Activated CD4-positive, alpha-beta memory T cell treated with anti-CD3 and anti-CD28 coated beads, Interleukin-2, amount 10 ng/mL, durations not matched to agents 7 days and 5 days (primary cell): ENCODE measurements around the gene STIMATE. TPM values are rescaled to one million over a fixed set of nuclear protein-coding genes. Genes with fewer than 3 reads are reported as not detected.

Experiments used
- CTCF ChIA-PET: fragments of 350-600 bp; sonication (Branson Sonifier 250); formaldehyde crosslinking; loops from one replicate; lab custom pipeline; 2021; ENCODE audit warnings: antibody characterized with exemption, inconsistent platforms; lab: Charles Lee
- POLR2A ChIA-PET: fragments of 350-600 bp; sonication (Branson Sonifier 250); formaldehyde crosslinking; loops from one replicate; lab custom pipeline; 2021; ENCODE audit warnings: antibody characterized with exemption; lab: Charles Lee
- DNase-seq: peaks from one replicate; pipeline ENCODE4 v3.0.0-alpha.2; 2020
- H3K27ac Mint-ChIP-seq: one replicate; pipeline ENCODE4 v1.8.0; 2021; ENCODE audit warnings: mild to moderate bottlenecking, mixed read lengths
- H3K27me3 Mint-ChIP-seq: one replicate; pipeline ENCODE4 v1.8.0; 2021; ENCODE audit warnings: mixed read lengths
- H3K36me3 Mint-ChIP-seq: one replicate; pipeline ENCODE4 v1.8.0; 2021; ENCODE audit warnings: low read depth, mixed read lengths
- H3K4me1 Mint-ChIP-seq: one replicate; pipeline ENCODE4 v1.8.0; 2021; ENCODE audit warnings: mixed read lengths
- H3K4me3 Mint-ChIP-seq: one replicate; pipeline ENCODE4 v1.8.0; 2021; ENCODE audit warnings: mild to moderate bottlenecking, mixed read lengths
- H3K9me3 Mint-ChIP-seq: one replicate; pipeline ENCODE4 v1.8.0; 2021; ENCODE audit warnings: mixed read lengths
- total RNA-seq, 2 experiments: library from RNA; stranded (reverse); gene quantifications; one replicate each; pipeline ENCODE4 v1.2.3, GENCODE V29; 2021

STIMATE gene
- total RNA-seq, 2 experiments from 2014 or later = 31.9 to 34.7 TPM

GRCh38 chr3:52822363-52822762 is 75.0 kb downstream of the STIMATE start:
- Mint-ChIP-seq H3K27me3 (no peaks in the 10 kb centered on the region), H3K4me3 (no peak overlapping the region), H3K9me3 (no peaks in the 10 kb centered on the region), H3K4me1 (no peaks in the 10 kb centered on the region), H3K36me3 (no peaks in the 10 kb centered on the region), H3K27ac (no peak overlapping the region)
- no peak for DNase-seq
- ChIA-PET CTCF (interaction anchor here (1.0 to 2.5 kb wide), 2 partner anchors 15 to 26 kb away, joined by 3 to 13 read pairs; no protein-coding TSS in a partner anchor), POLR2A (interaction anchor here (2.6 kb wide), 1 partner anchor 16 kb away, joined by 10 read pairs; no protein-coding TSS in a partner anchor)

DNA sequence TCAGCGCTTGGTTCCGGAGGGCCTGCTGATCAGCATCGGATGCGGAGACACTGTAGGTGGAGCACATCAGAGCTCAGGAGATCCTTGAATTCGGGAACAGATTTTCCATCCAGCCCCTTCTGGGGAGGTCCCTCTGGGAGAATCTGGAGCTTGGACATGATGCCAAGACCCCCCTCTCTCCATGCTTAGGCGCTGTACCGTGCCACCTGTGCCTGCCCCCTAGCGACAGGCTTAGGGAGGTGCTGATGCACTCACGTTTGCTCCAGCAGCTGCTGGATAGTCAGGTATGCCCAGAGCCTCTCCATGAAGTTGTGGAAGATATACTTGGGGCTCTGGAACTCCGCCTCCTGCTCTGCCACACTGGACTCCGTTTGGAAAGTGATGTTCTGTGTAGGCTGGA is 76.6 kb downstream of the STIMATE start:
- Mint-ChIP-seq H3K27me3 (no peaks in the 10 kb centered on the region), H3K4me3 (no peak overlapping the region), H3K27ac (no peak overlapping the region), H3K4me1 (no peaks in the 10 kb centered on the region), H3K9me3 (no peaks in the 10 kb centered on the region), H3K36me3 (no peaks in the 10 kb centered on the region)
- ChIA-PET CTCF (interaction anchor here (0.6 to 2.5 kb wide), 10 partner anchors 9 to 77 kb away, joined by 3 to 13 read pairs (median 4); no protein-coding TSS in a partner anchor), POLR2A (no interaction called here)
- peak; percentile 29 for DNase-seq

DNA sequence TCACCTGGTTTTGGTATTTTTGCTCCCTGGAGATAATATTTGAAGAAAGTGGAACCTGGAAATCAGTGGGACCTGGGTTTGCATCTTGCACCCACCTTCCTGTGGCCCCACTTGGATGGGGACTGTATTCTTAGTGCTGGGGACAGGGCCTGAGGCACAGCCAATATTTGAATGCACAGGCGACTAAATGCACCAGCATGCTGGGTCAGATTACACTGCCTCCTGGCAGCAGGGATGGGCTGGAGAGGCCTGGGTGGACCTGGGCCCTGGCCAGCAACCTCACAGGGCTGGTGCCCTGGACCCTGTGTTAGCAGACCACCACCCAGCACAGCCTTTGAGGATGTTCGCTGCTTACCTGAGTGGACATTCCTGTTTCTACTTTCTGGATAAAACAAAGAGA is 77.4 kb downstream of the STIMATE start:
- Mint-ChIP-seq H3K27me3 (no peaks in the 10 kb centered on the region), H3K4me1 (no peaks in the 10 kb centered on the region), H3K4me3 (no peak overlapping the region), H3K27ac (no peak overlapping the region), H3K36me3 (no peaks in the 10 kb centered on the region), H3K9me3 (no peaks in the 10 kb centered on the region)
- ChIA-PET POLR2A (no interaction called here), CTCF (interaction anchor here (0.7 to 2.5 kb wide), 3 partner anchors 18 to 21 kb away, joined by 3 to 13 read pairs (median 4); no protein-coding TSS in a partner anchor)
- DNase-seq = no peak

GRCh38 chr3:52817860-52818259 is 79.5 kb downstream of the STIMATE start:
- Mint-ChIP-seq H3K4me3 (no peak overlapping the region), H3K27ac (no peak overlapping the region), H3K27me3 (no peaks in the 10 kb centered on the region), H3K4me1 (no peaks in the 10 kb centered on the region), H3K9me3 (no peaks in the 10 kb centered on the region), H3K36me3 (no peaks in the 10 kb centered on the region)
- ChIA-PET POLR2A (no interaction called here), CTCF (no interaction called here)
- no peak for DNase-seq

DNA sequence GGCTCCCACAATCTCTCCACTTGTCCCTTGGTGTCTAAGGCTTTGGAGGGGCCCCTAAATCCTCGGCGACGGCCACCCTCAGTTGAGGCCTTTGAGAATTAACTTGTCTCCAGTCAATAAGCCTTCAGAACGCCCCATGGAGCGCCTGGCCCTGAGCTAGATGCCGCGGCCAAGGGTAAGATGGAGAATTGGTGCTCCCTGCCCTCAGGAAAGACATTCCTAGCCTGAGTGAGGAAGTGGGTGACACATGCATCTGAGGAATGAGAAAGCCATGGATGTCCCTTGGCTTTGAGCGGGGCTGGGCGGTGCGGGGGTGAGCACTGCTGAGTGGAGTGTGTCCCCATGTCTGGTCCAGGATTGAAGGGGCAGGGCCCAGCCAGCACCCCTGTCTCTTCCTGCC is 80.1 kb downstream of the STIMATE start:
- H3K9me3 Mint-ChIP-seq = no peaks in the 10 kb centered on the region
- H3K27ac Mint-ChIP-seq = no peak overlapping the region
- ChIA-PET CTCF (no interaction called here), POLR2A (no interaction called here)
- H3K27me3 Mint-ChIP-seq = no peaks in the 10 kb centered on the region
- no peaks in the 10 kb centered on the region for H3K4me1 Mint-ChIP-seq
- H3K36me3 Mint-ChIP-seq = no peaks in the 10 kb centered on the region
- no peak for DNase-seq
- H3K4me3 Mint-ChIP-seq = no peak overlapping the region

GRCh38 chr3:52816654-52817053 is 80.7 kb downstream of the STIMATE start:
- H3K27ac Mint-ChIP-seq = no peak overlapping the region
- H3K4me3 Mint-ChIP-seq = no peak overlapping the region
- H3K9me3 Mint-ChIP-seq = no peaks in the 10 kb centered on the region
- no peaks in the 10 kb centered on the region for H3K27me3 Mint-ChIP-seq
- no peaks in the 10 kb centered on the region for H3K36me3 Mint-ChIP-seq
- no peak for DNase-seq
- CTCF ChIA-PET = interaction anchor here (0.9 kb wide), 1 partner anchor 18 kb away, joined by 3 read pairs; no protein-coding TSS in a partner anchor
- POLR2A ChIA-PET = no interaction called here
- H3K4me1 Mint-ChIP-seq = no peaks in the 10 kb centered on the region

- no peak for DNase-seq
- Mint-ChIP-seq H3K4me1 (no peaks in the 10 kb centered on the region), H3K27me3 (no peaks in the 10 kb centered on the region), H3K27ac (no peak overlapping the region), H3K4me3 (no peak overlapping the region), H3K9me3 (no peaks in the 10 kb centered on the region), H3K36me3 (no peaks in the 10 kb centered on the region)
- CTCF ChIA-PET = interaction anchor here (0.9 kb wide), 1 partner anchor 18 kb away, joined by 3 read pairs; no protein-coding TSS in a partner anchor
- POLR2A ChIA-PET = no interaction called here
Observed at GRCh38 chr3:52816199-52816598, 81.1 kb downstream of the STIMATE start.

DNA sequence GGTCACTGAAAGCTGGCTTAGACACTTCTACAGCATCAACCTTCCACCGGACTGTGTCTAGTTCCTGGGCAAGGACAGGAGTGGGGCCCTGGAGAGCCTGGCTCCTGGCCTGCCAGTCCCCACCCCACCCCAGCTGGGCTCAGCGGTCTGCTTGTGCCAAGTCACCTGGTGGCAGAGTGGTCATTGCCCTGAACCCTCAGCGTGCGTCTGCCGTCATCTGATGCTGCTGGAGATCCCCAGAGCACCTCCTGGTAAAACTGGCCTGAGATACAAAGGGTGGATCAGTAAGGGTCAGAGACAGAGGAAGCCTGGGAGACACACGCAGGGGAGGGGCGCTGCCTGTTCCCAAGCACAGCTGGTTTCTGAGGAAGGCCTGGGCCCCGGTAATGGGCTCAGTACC is 83.5 kb downstream of the STIMATE start:
- Mint-ChIP-seq H3K36me3 (no peaks in the 10 kb centered on the region), H3K27ac (no peak overlapping the region), H3K4me1 (no peaks in the 10 kb centered on the region), H3K27me3 (peaks cover 6% of the 10 kb centered on the region), H3K4me3 (no peak overlapping the region), H3K9me3 (no peaks in the 10 kb centered on the region)
- POLR2A ChIA-PET = no interaction called here
- no peak for DNase-seq
- CTCF ChIA-PET = no interaction called here

GRCh38 chr3:52811452-52812011 is 85.8 kb downstream of the STIMATE start:
- POLR2A ChIA-PET = no interaction called here
- H3K27ac Mint-ChIP-seq = no peak overlapping the region

GRCh38 chr3:52810923-52811322 is 86.4 kb downstream of the STIMATE start:
- Mint-ChIP-seq H3K4me3 (no peak overlapping the region), H3K9me3 (no peaks in the 10 kb centered on the region), H3K36me3 (no peaks in the 10 kb centered on the region), H3K27ac (no peak overlapping the region), H3K4me1 (no peaks in the 10 kb centered on the region), H3K27me3 (peaks cover 6% of the 10 kb centered on the region)
- CTCF ChIA-PET = interaction anchor here (1.5 kb wide), 1 partner anchor 10 kb away, joined by 5 read pairs; no protein-coding TSS in a partner anchor
- DNase-seq = no peak
- POLR2A ChIA-PET = no interaction called here

More at GRCh38 chr3:52811452-52812011, 85.8 kb downstream of the STIMATE start:
- CTCF ChIA-PET = interaction anchor here (1.5 kb wide), 1 partner anchor 10 kb away, joined by 5 read pairs; no protein-coding TSS in a partner anchor
- no peak for DNase-seq
- peaks cover 6% of the 10 kb centered on the region for H3K27me3 Mint-ChIP-seq
- H3K36me3 Mint-ChIP-seq = no peaks in the 10 kb centered on the region
- no peaks in the 10 kb centered on the region for H3K9me3 Mint-ChIP-seq
- no peaks in the 10 kb centered on the region for H3K4me1 Mint-ChIP-seq
- H3K4me3 Mint-ChIP-seq = no peak overlapping the region

DNA sequence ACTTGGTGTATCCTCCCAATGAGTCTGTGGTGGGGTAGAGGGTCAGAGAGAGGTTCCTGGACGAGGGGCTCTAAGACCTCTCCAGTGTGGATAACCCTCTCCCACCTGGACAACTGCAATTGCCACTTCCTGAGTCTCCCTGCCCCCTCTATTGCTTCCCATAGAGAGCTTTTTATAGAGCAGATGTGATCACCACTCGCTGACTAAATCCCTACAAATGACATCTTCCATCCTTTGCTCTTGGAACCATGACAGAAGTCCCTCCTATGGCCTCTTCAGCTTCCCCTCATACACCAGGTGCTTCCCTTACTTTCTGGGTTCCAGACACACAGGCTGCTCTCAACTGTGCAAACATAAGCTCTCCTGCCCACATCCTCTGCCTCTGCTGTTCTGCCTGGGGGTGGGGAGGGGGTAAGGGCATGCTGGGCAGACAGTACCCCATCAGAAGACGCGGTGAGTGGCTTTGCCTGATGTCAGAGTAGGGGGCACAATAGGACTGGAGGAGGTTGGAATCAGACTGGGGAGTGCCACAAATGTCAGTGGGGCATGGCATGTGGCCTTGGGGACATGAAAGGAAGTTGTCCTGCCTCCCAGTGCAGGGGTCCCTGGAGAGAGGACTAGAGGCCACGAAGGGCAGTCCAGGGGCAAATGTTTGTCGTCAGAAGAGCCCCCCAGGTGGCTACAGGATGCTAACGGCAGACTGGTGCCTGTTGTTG is 87.5 kb downstream of the STIMATE start:
- POLR2A ChIA-PET = no interaction called here
- Mint-ChIP-seq H3K36me3 (no peaks in the 10 kb centered on the region), H3K27me3 (peaks cover 6% of the 10 kb centered on the region), H3K4me3 (no peak overlapping the region), H3K9me3 (no peaks in the 10 kb centered on the region), H3K27ac (no peak overlapping the region), H3K4me1 (no peaks in the 10 kb centered on the region)
- DNase-seq = no peak
- CTCF ChIA-PET = interaction anchor here (1.6 kb wide), 1 partner anchor 11 kb away, joined by 4 read pairs; no protein-coding TSS in a partner anchor

GRCh38 chr3:52809149-52809548 is 88.2 kb downstream of the STIMATE start:
- CTCF ChIA-PET = interaction anchor here (1.6 kb wide), 1 partner anchor 10 kb away, joined by 4 read pairs; no protein-coding TSS in a partner anchor
- no peak overlapping the region for H3K4me3 Mint-ChIP-seq
- DNase-seq = no peak
- H3K36me3 Mint-ChIP-seq = no peaks in the 10 kb centered on the region
- POLR2A ChIA-PET = no interaction called here
- peaks cover 6% of the 10 kb centered on the region for H3K27me3 Mint-ChIP-seq
- H3K27ac Mint-ChIP-seq = no peak overlapping the region
- no peaks in the 10 kb centered on the region for H3K4me1 Mint-ChIP-seq
- no peaks in the 10 kb centered on the region for H3K9me3 Mint-ChIP-seq

DNA sequence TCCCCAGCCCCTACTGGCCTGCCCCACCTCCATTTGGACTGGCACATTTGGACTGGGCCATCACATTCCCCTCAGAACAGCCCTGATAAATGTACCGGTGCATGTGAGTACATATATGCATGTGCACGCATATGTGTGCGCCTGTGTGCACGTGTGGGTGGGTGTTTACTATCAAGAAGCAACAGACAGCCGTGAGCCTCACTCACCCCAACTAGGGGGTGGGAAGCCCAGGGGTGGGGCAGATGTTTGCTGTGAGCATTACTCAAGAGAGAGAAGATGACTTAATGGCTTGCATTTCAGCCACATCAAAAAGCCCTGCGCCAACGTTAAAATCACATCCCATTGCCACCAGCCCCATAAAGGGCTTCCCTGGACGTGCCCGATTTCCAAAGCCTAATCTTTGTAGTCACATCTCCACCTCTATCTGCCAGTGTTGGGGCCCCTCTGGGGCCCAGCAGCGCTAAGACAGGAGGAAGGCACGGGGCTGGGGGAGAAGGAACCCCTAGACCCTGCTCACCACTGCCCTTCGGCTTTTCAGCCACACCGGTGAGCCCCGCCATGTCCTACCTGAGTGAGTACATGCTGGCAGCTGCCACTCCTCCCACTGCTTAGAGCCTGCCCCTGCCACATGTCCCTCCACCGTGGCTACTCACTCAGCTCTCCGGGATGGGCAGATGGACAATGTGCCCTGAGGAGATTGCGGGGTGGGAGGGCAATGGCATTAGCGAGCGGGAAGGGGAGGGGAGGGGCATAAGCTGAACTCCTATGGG is 91.9 kb downstream of the STIMATE start:
- H3K4me1 Mint-ChIP-seq = no peaks in the 10 kb centered on the region
- DNase-seq = no peak
- peaks cover 6% of the 10 kb centered on the region for H3K27me3 Mint-ChIP-seq
- no peaks in the 10 kb centered on the region for H3K36me3 Mint-ChIP-seq
- no peak overlapping the region for H3K27ac Mint-ChIP-seq
- ChIA-PET POLR2A (no interaction called here), CTCF (no interaction called here)
- no peaks in the 10 kb centered on the region for H3K9me3 Mint-ChIP-seq
- no peak overlapping the region for H3K4me3 Mint-ChIP-seq
